H1 (cell line): ENCODE data around the gene MIB1. TPM values are rescaled to one million over a fixed set of nuclear protein-coding genes. Genes with fewer than 3 reads are reported as not detected.

Source experiments
- ATF3 ChIP-seq: IDR thresholded peaks from 2 replicates; pipeline ENCODE4 v1.6.1; 2011; ENCODE audit warnings: low read depth, mild to moderate bottlenecking, low read length; ENCODE audit not compliant: insufficient read depth
- POLR2A ChIP-seq, 2 experiments: IDR thresholded peaks; 1 replicate in 1 of 2; 2 replicates in 1 of 2; pipeline ENCODE4 v1.6.1; 2011; ENCODE audit warnings: low read depth in 2 of 2, low read length in 2 of 2, mild to moderate bottlenecking in 2 of 2; ENCODE audit errors: control extremely low read depth in 1 of 2
- POLR2AphosphoS5 ChIP-seq: IDR thresholded peaks from 2 replicates; pipeline ENCODE4 v1.6.1; 2011; ENCODE audit warnings: low read depth, low read length
- SAP30 ChIP-seq: fragments of 300-600 bp; sonication (generic); IDR thresholded peaks from 2 replicates; pipeline ENCODE4 v1.7.1; 2012; ENCODE audit warnings: low read length, moderate library complexity, mild to moderate bottlenecking, inconsistent platforms; ENCODE audit not compliant: insufficient read depth, insufficient replicate concordance
- polyA plus RNA-seq, 7 experiments: library from polyadenylated mRNA; depleted of rRNA in 3 of 7; stranded (reverse) in 5 of 7; unstranded in 2 of 7; fragments of >200 nt in 5 of 7; fragments of 200-250 nt in 2 of 7; gene quantifications; 1 replicate in 5 of 7; 2 replicates in 1 of 7; 4 replicates in 1 of 7; pipeline versions ENCODE4 v1.2.1 to v1.2.3, GENCODE V29; 2011 to 2013; ENCODE audit warnings: missing spikeins in 2 of 7, mixed read lengths in 2 of 7
- total RNA-seq: library from RNA; stranded (reverse); fragmentation: NEBNext Ultra II Directional; extraction: Animal tissue kit (Norgen Biotek cat#: 25700); gene quantifications from 2 replicates; pipeline ENCODE4 v1.2.1, GENCODE V29; 2021

The MIB1 gene
- total and polyA plus RNA-seq, 2 of the 8 experiments (the other 6 are each of a cell fraction or from before 2014, with no cell fraction given) = 8.2 to 60.3 TPM

- TF ChIP-seq SAP30 (no peak), POLR2A (IDR thresholded peaks at IDR 0.05; ENCODE audit: control extremely low read depth in 1 of 2, low read depth in 2 of 2, low read length in 2 of 2) (no peak), POLR2AphosphoS5 (no peak), ATF3 (no peak)
Observed at GRCh38 chr18:21897811-21898210, 157.2 kb downstream of the MIB1 start (continued).
